GM12801 (cell line): Measurements from ENCODE around the gene MUC13.

Experiments used
- CTCF ChIP-seq: IDR thresholded peaks from one replicate; pipeline ENCODE4 v1.5.1; 2011; ENCODE audit warnings: control low read depth; ENCODE audit not compliant: insufficient read length; ENCODE audit errors: extremely low read depth

MUC13 gene

GRCh38 chr3:124962403-124962940 lies 27.9 kb upstream of the MUC13 start:
- no peak for TF ChIP-seq CTCF

GRCh38 chr3:124960698-124961097 lies 26.1 kb upstream of the MUC13 start:
- no peak for TF ChIP-seq CTCF

GRCh38 chr3:124960105-124960504 lies 25.6 kb upstream of the MUC13 start:
- no peak for TF ChIP-seq CTCF

GRCh38 chr3:124952282-124952855 lies 17.8 kb upstream of the MUC13 start:
- TF ChIP-seq CTCF = no peak

- TF ChIP-seq CTCF = no peak
Measured at GRCh38 chr3:124951511-124952281, 17.1 kb upstream of the MUC13 start.

- no peak for TF ChIP-seq CTCF
Measured at GRCh38 chr3:124950026-124950425, 15.5 kb upstream of the MUC13 start.

GRCh38 chr3:124942613-124943012 lies 8.1 kb upstream of the MUC13 start:
- no peak for TF ChIP-seq CTCF
